HepG2 (cell line): Measurements from ENCODE around the gene VAC14. TPM values are rescaled to one million over a fixed set of nuclear protein-coding genes. Genes with fewer than 3 reads are reported as not detected.

Source experiments
- ATRX ChIP-seq: sonication (generic); formaldehyde crosslinking; IDR thresholded peaks from 2 replicates; pipeline ENCODE4 v1.4.0; 2020; ENCODE audit warnings: missing genetic modification reagents, borderline replicate concordance
- CREB3 ChIP-seq: sonication (generic); formaldehyde crosslinking; IDR thresholded peaks from 2 replicates; pipeline ENCODE4 v1.5.0; 2020; ENCODE audit warnings: missing genetic modification reagents
- HIVEP1 ChIP-seq: sonication (generic); formaldehyde crosslinking; IDR thresholded peaks from 2 replicates; pipeline ENCODE4 v1.4.0; 2020; ENCODE audit warnings: mild to moderate bottlenecking, missing genetic modification reagents
- KLF6 ChIP-seq: IDR thresholded peaks from 2 replicates; pipeline ENCODE4 v1.8.0; 2016; ENCODE audit warnings: missing biosample characterization, missing genetic modification reagents
- MAFF ChIP-seq: IDR thresholded peaks from 2 replicates; pipeline ENCODE4 v1.6.1; 2011; ENCODE audit warnings: low read depth, low read length, improper control_type of control experiment
- SMAD1 ChIP-seq: sonication (generic); formaldehyde crosslinking; IDR thresholded peaks from 2 replicates; pipeline ENCODE4 v1.4.0; 2020; ENCODE audit warnings: missing genetic modification reagents, low read depth, mild to moderate bottlenecking, borderline replicate concordance
- TEAD3 ChIP-seq: optimal IDR thresholded peaks from 2 replicates; pipeline ENCODE3; 2016; ENCODE audit warnings: borderline replicate concordance
- ZHX1 ChIP-seq: sonication (generic); formaldehyde crosslinking; IDR thresholded peaks from 2 replicates; pipeline ENCODE4 v1.8.1; 2022; ENCODE audit warnings: low read depth, mild to moderate bottlenecking, missing genetic modification reagents
- ZNF382 ChIP-seq: sonication (generic); formaldehyde crosslinking; IDR thresholded peaks from 2 replicates; pipeline ENCODE4 v1.5.0; 2020; ENCODE audit warnings: missing genetic modification reagents, mild to moderate bottlenecking, borderline replicate concordance
- ZNF776 ChIP-seq: sonication (generic); formaldehyde crosslinking; IDR thresholded peaks from 2 replicates; pipeline ENCODE4 v1.4.0; 2020; ENCODE audit warnings: mild to moderate bottlenecking, missing genetic modification reagents
- ZNF800 ChIP-seq: sonication (generic); formaldehyde crosslinking; IDR thresholded peaks from 2 replicates; pipeline ENCODE4 v1.4.0; 2020; ENCODE audit warnings: missing genetic modification reagents
- polyA plus RNA-seq, 8 experiments: library from polyadenylated mRNA; depleted of rRNA in 3 of 8; stranded (reverse) in 7 of 8; unstranded in 1 of 8; fragments of >200 nt; fragmentation: Illumina TruSeq in 4 of 8; extraction: Trizol in 4 of 8; gene quantifications; 2 replicates each; pipeline versions ENCODE4 v1.2.1 to v1.2.3, GENCODE V29; 2011 to 2016; ENCODE audit warnings: low read depth in 4 of 8, missing spikeins in 1 of 8, mixed read lengths in 1 of 8; ENCODE audit not compliant: insufficient read depth in 1 of 8
- total RNA-seq, 5 experiments: library from RNA; depleted of rRNA; stranded (reverse); fragments of >200 nt; fragmentation: Illumina TruSeq; extraction: Trizol; gene quantifications; 2 replicates each; pipeline ENCODE4 v1.2.3, GENCODE V29; 2016; ENCODE audit warnings: low read depth in 1 of 5
- TF ChIP-seq, protein P1 (sequence below): sonication (generic); formaldehyde crosslinking; IDR thresholded peaks from 2 replicates; pipeline ENCODE4 v1.8.0; 2022; ENCODE audit warnings: low read depth, missing genetic modification reagents
- TF ChIP-seq, protein P2 (sequence below): sonication (generic); formaldehyde crosslinking; IDR thresholded peaks from 2 replicates; pipeline ENCODE4 v1.8.0; 2022; ENCODE audit warnings: mild to moderate bottlenecking, missing genetic modification reagents, borderline replicate concordance
- TF ChIP-seq, protein P3 (sequence below): sonication (generic); formaldehyde crosslinking; IDR thresholded peaks from 2 replicates; pipeline ENCODE4 v1.8.0; 2022; ENCODE audit warnings: missing genetic modification reagents, low read depth, mild to moderate bottlenecking, borderline replicate concordance
- TF ChIP-seq, protein P4 (sequence below): sonication (generic); formaldehyde crosslinking; IDR thresholded peaks from 2 replicates; pipeline ENCODE4 v1.4.0; 2020; ENCODE audit warnings: mild to moderate bottlenecking, low read depth, missing genetic modification reagents

VAC14 gene
- total and polyA plus RNA-seq, 2 of the 13 experiments (the other 11 are each of a cell fraction or from before 2014, with no cell fraction given): 23.5 to 24.6 TPM

DNA sequence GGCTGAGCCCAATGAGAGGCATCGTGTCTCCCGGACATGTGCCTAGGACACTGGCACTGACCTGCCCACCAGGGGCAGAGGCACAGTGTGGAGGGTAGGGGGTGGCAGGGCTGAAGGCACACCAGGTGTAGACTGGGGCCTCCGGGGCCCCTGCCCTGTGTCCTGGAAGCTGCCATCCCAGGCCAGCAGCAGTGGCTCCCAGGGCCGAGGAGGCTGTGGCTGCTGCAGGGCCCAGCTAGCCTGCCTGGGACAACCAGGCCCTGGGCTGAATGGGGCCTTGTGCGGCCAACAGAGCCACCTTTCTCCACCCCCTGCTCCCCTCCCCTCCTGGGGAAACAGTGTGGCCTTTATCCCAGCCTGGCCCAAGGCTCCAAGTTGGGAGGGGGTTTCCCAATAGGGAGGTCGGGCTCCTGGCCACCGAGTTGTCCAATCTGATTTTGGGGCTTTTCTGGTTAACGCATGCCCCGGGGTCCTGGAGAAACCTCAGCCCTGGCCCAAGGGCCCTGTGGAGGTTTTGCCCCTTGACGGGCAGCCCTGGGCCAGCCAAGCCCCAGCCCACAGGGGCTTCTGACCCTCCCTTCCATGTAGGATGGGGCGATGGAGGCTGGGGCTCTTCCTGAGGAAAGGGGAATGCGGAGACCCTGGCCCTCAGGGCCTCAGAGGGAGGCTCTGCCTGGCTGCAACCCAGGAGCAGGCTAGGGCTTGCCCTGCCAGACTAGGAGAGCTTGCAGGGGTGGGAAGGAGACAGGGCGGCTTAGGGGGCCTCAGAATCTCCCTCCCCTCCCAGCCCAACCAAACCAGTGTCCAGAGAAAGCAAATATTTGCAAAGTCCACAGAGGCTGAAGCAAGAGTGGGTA, 119.3 kb downstream of the VAC14 start (continued):
- TF ChIP-seq ATRX (CRISPR knock-in tag) (no peak), KLF6 (CRISPR knock-in tag) (0 out of 2 replicates have a peak, but pooled peaks have one; percentile 20), CREB3 (CRISPR knock-in tag) (peak; percentile 53; the same call in 1 of the 2 replicates), MAFF (no peak), TEAD3 (peak; percentile 43), ZNF776 (CRISPR knock-in tag) (peak; percentile 88; the same call in 1 of the 2 replicates), ZNF382 (CRISPR knock-in tag) (no peak), HIVEP1 (CRISPR knock-in tag) (peak; percentile 72; the same call in 1 of the 2 replicates), SMAD1 (CRISPR knock-in tag) (no peak; the same call in 1 of the 2 replicates), ZNF800 (CRISPR knock-in tag) (0 out of 2 replicates have a peak, but pooled peaks have one; percentile 55), ZHX1 (no peak)
- TF ChIP-seq, protein P1, sequence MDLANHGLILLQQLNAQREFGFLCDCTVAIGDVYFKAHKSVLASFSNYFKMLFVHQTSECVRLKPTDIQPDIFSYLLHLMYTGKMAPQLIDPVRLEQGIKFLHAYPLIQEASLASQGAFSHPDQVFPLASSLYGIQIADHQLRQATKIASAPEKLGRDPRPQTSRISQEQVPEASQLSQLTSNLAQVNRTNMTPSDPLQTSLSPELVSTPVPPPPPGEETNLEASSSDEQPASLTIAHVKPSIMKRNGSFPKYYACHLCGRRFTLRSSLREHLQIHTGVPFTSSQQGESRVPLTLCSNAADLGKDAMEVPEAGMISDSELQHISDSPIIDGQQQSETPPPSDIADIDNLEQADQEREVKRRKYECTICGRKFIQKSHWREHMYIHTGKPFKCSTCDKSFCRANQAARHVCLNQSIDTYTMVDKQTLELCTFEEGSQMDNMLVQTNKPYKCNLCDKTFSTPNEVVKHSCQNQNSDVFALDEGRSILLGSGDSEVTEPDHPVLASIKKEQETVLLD (CRISPR knock-in tag): no peak
- TF ChIP-seq, protein P2, sequence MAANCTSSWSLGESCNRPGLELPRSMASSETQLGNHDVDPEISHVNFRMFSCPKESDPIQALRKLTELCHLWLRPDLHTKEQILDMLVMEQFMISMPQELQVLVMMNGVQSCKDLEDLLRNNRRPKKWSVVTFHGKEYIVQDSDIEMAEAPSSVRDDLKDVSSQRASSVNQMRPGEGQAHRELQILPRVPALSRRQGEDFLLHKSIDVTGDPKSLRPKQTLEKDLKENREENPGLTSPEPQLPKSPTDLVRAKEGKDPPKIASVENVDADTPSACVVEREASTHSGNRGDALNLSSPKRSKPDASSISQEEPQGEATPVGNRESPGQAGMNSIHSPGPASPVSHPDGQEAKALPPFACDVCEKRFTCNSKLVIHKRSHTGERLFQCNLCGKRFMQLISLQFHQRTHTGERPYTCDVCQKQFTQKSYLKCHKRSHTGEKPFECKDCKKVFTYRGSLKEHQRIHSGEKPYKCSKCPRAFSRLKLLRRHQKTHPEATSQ (CRISPR knock-in tag): peak; percentile 70; the same call in 1 of the 2 replicates
- TF ChIP-seq, protein P3, sequence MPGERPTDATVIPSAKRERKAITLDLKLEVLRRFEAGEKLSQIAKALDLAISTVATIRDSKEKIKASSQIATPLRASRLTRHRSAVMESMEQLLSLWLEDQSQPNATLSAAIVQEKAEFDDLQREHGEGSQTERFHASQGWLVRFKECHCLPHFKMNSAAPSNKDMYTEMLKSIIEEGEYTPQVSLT: no peak
- TF ChIP-seq, protein P4, sequence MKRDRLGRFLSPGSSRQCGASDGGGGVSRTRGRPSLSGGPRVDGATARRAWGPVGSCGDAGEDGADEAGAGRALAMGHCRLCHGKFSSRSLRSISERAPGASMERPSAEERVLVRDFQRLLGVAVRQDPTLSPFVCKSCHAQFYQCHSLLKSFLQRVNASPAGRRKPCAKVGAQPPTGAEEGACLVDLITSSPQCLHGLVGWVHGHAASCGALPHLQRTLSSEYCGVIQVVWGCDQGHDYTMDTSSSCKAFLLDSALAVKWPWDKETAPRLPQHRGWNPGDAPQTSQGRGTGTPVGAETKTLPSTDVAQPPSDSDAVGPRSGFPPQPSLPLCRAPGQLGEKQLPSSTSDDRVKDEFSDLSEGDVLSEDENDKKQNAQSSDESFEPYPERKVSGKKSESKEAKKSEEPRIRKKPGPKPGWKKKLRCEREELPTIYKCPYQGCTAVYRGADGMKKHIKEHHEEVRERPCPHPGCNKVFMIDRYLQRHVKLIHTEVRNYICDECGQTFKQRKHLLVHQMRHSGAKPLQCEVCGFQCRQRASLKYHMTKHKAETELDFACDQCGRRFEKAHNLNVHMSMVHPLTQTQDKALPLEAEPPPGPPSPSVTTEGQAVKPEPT (CRISPR knock-in tag): no peak; the same call in 1 of the 2 replicates
